ENCODE data around the gene TM9SF4. TPM values are rescaled to one million over a fixed set of nuclear protein-coding genes. Genes with fewer than 3 reads are reported as not detected.

TM9SF4 gene
- total RNA-seq, 1 experiment from 2014 or later: 54.4 TPM

- Histone ChIP-seq H3K27me3 (replicated peaks; ENCODE audit: insufficient read depth, low read depth, low read length, poor library complexity) (no peaks in the 10 kb centered on the region), H3K4me1 (ENCODE audit: insufficient read depth, low read length, poor library complexity, severe bottlenecking) (no peaks in the 10 kb centered on the region), H3K36me3 (ENCODE audit: insufficient read depth, low read length, poor library complexity, severe bottlenecking) (peaks cover 35% of the 10 kb centered on the region), H3K27ac (ENCODE audit: low read depth, low read length, poor library complexity, severe bottlenecking) (no peak overlapping the region), H3K9me3 (ENCODE audit: low read depth, low read length, poor library complexity, severe bottlenecking) (no peaks in the 10 kb centered on the region), H3K4me3 (ENCODE audit: low read depth, low read length, poor library complexity, severe bottlenecking) (no peak overlapping the region)
- ChIA-PET CTCF (no interaction called here), POLR2A (ENCODE audit: low non-redundant PET) (no interaction called here)
- BruUV-seq (replicated peaks): no TSS peak
- TF ChIP-seq EZH2 (IDR thresholded peaks at IDR 0.05; ENCODE audit: borderline replicate concordance, low read depth, low read length, poor library complexity, severe bottlenecking): no peak
- TF ChIP-seq, protein P1, sequence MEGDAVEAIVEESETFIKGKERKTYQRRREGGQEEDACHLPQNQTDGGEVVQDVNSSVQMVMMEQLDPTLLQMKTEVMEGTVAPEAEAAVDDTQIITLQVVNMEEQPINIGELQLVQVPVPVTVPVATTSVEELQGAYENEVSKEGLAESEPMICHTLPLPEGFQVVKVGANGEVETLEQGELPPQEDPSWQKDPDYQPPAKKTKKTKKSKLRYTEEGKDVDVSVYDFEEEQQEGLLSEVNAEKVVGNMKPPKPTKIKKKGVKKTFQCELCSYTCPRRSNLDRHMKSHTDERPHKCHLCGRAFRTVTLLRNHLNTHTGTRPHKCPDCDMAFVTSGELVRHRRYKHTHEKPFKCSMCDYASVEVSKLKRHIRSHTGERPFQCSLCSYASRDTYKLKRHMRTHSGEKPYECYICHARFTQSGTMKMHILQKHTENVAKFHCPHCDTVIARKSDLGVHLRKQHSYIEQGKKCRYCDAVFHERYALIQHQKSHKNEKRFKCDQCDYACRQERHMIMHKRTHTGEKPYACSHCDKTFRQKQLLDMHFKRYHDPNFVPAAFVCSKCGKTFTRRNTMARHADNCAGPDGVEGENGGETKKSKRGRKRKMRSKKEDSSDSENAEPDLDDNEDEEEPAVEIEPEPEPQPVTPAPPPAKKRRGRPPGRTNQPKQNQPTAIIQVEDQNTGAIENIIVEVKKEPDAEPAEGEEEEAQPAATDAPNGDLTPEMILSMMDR (conservative IDR thresholded peaks at IDR 0.05; ENCODE audit: low read depth, low read length): no peak
- no peak for DNase-seq (ENCODE audit: low spot score)
- intact Hi-C loops (cut with micrococcal nuclease; ENCODE audit: unreplicated experiment): no loop called here
Measured at GRCh38 chr20:32153771-32154170, 44.3 kb downstream of the TM9SF4 start.

DNA sequence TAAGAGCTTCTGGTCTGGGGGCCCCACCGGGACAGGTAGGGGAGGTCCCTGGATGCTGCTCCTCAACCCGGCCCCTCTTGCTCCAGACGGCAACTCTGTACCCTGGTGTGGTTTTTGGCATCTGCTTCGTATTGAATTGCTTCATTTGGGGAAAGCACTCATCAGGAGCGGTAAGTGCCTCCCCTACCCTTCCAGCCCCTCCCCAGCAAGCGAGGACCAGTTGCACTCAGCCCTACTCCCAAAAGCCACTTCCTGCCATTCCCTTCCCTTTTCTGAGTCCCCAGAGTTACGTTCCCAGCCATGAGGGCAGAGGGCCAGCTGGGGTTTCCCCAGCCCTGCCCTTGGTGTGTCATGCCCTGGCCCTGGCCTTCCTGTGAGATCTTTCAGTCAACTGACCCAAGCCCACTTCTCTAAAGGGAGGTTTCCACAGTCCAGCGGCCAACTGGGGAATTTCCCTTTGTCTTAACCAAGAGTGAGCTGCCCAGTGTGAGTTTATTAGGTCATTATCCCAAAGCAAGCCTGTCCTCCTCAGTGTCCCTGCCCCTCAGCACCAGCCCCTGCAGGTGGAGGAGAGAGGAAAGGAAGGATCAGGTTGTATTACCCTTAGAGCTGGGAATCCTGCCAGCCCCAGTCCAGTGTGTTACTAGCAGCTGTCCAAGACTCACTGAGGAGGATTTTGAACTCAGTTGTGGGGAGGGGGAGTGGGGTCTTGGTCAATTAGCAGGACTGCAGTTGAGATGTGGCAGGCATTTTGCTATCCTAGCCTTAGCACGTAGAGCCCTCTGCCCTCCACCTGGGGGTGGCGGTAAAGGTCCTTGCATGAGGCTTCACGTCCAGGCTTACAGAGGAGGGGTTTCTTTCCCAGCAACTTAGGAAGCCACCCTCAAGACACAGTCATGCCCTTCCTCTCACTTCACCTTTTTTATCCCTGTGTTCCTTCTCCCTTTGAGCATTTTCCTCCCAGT is 45.8 kb downstream of the TM9SF4 start:
- intact Hi-C loops (cut with micrococcal nuclease; ENCODE audit: unreplicated experiment): no loop called here
- Histone ChIP-seq H3K36me3 (ENCODE audit: insufficient read depth, low read length, poor library complexity, severe bottlenecking) (peaks cover 33% of the 10 kb centered on the region), H3K4me1 (ENCODE audit: insufficient read depth, low read length, poor library complexity, severe bottlenecking) (no peaks in the 10 kb centered on the region), H3K27ac (ENCODE audit: low read depth, low read length, poor library complexity, severe bottlenecking) (no peak overlapping the region), H3K27me3 (replicated peaks; ENCODE audit: insufficient read depth, low read depth, low read length, poor library complexity) (no peaks in the 10 kb centered on the region), H3K4me3 (ENCODE audit: low read depth, low read length, poor library complexity, severe bottlenecking) (no peak overlapping the region), H3K9me3 (ENCODE audit: low read depth, low read length, poor library complexity, severe bottlenecking) (no peaks in the 10 kb centered on the region)
- TF ChIP-seq, protein P1 (conservative IDR thresholded peaks at IDR 0.05; ENCODE audit: low read depth, low read length): peak; percentile 32
- no peak for TF ChIP-seq EZH2 (IDR thresholded peaks at IDR 0.05; ENCODE audit: borderline replicate concordance, low read depth, low read length, poor library complexity, severe bottlenecking)
- ChIA-PET CTCF (no interaction called here), POLR2A (ENCODE audit: low non-redundant PET) (no interaction called here)
- BruUV-seq (replicated peaks): no TSS peak
- DNase-seq (ENCODE audit: low spot score): peak; percentile 11

DNA sequence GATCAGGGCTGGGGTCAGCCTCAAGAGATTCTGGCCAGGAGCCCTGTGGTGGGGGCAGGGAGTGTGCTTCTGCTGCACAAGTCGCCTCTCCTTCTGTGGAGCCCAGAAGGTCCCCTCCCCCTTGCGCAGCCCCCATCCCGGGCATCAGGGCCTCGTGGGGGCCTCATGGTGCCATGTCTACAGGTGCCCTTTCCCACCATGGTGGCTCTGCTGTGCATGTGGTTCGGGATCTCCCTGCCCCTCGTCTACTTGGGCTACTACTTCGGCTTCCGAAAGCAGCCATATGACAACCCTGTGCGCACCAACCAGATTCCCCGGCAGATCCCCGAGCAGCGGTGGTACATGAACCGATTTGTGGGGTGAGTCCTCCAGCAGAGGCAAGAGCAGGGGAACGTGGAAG is 48.1 kb downstream of the TM9SF4 start:
- BruUV-seq (replicated peaks): no TSS peak
- TF ChIP-seq, protein P1 (conservative IDR thresholded peaks at IDR 0.05; ENCODE audit: low read depth, low read length): no peak
- no peak for TF ChIP-seq EZH2 (IDR thresholded peaks at IDR 0.05; ENCODE audit: borderline replicate concordance, low read depth, low read length, poor library complexity, severe bottlenecking)
- peaks cover 41% of the 10 kb centered on the region for H3K36me3 ChIP-seq (ENCODE audit: insufficient read depth, low read length, poor library complexity, severe bottlenecking)
- ChIA-PET POLR2A (ENCODE audit: low non-redundant PET) (no interaction called here), CTCF (no interaction called here)
- no peak for DNase-seq (ENCODE audit: low spot score)
- H3K9me3 ChIP-seq (ENCODE audit: low read depth, low read length, poor library complexity, severe bottlenecking): no peaks in the 10 kb centered on the region
- H3K4me1 ChIP-seq (ENCODE audit: insufficient read depth, low read length, poor library complexity, severe bottlenecking): no peaks in the 10 kb centered on the region
- H3K27ac ChIP-seq (ENCODE audit: low read depth, low read length, poor library complexity, severe bottlenecking): no peak overlapping the region
- H3K27me3 ChIP-seq (replicated peaks; ENCODE audit: insufficient read depth, low read depth, low read length, poor library complexity): no peaks in the 10 kb centered on the region
- no peak overlapping the region for H3K4me3 ChIP-seq (ENCODE audit: low read depth, low read length, poor library complexity, severe bottlenecking)
- intact Hi-C loops (cut with micrococcal nuclease; ENCODE audit: unreplicated experiment): no loop called here

Data from A673 (cell line).